ENCODE measurements around the gene PEA15.

Gene PEA15, protein sequence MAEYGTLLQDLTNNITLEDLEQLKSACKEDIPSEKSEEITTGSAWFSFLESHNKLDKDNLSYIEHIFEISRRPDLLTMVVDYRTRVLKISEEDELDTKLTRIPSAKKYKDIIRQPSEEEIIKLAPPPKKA

DNA sequence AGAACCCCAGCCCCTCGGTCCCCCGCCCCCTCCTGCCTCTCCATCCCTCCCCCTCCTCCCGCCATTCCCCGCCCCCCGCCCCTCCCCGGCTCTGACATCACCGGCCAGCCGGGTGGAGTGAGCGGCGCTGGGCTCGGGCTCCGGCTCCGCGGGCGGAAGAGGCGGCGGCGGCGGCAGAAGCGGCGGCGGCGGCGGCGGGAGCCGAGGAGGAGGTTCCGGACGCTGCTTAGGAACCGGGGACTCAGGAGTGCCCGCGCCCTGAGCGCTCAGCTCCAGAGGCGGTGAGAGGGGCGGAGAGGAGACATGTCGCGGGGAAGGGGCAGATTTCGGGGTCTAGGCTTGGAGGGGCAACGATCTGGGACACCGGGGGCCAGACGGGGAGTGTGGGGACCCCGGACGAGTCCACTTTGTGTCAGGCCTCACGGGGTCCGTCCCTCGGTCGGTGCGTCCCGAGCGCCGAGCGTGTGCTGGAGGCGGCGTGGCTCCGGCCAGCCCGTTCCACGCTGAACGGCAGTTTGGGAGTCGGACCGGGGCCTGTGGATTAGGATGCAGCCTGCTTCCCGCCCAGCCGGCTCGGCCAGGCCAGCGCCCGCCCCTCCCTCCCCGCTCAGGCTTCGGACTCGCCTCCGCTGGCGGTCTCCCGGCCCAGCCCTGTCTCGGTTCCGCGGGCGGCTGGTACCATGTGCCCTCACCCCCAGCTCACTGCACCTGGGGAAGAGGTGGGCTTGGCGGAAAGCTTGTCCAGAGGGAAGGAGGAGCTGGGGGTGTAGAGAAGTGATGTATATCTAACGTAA is at the start of gene PEA15:
Gene PEA15 (plus strand): TSS at position 143 of the 794 bp plus-strand sequence. CDS start 6,161 bp downstream, outside the sequence.
- DNase-seq = no peak

DNA sequence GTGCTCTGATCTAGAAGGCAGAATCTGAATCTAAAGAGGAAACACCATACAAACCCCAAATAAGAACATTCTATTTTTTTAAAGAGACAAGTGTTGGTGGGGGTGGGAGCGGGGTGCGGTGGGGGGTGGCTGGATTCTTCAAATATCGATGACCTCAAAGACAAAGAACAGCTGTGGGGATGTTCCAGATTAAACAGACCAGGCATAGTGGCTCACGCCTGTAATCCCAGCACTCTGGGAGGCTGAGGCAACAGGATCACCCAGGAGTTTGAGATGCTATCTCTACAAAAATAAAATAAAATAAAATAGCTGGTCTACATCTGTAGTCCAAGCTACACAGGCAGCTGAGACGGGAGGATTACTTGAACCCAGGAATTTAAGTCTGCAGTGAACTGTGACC is 48.8 kb upstream of the PEA15 start:
- DNase-seq = no peak

GRCh38 chr1:160157174-160157573 is 48.0 kb upstream of the PEA15 start:
- DNase-seq = no peak

DNA sequence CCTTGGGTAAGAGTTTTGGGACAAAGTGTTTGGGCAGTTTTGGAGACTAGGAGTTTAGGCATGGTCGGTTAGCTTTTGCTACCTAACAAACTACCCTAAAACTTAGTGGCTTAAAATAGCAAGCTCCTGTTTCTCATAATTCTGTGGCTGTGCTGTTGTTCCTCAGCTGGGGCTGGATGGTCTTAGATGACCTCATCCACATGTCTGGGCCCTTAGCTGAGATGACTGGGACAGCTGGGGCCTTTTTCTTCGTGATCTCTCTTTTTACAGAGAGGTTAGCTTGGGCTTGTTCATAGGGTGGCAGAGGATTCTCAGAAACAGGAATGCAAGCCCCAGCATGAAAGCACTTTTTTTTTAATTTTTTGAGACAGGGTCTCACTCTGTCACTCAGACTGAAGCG is 47.2 kb upstream of the PEA15 start:
- DNase-seq = no peak

- no peak for DNase-seq
Observed at GRCh38 chr1:160158534-160158933, 46.6 kb upstream of the PEA15 start.

GRCh38 chr1:160159846-160160245 is 45.3 kb upstream of the PEA15 start:
- DNase-seq = no peak

- no peak for DNase-seq
Observed at GRCh38 chr1:160161965-160162705, 43.0 kb upstream of the PEA15 start.

- DNase-seq = no peak
Observed at GRCh38 chr1:160162931-160163330, 42.3 kb upstream of the PEA15 start.

GRCh38 chr1:160163615-160164014 is 41.6 kb upstream of the PEA15 start:
- DNase-seq = no peak

DNA sequence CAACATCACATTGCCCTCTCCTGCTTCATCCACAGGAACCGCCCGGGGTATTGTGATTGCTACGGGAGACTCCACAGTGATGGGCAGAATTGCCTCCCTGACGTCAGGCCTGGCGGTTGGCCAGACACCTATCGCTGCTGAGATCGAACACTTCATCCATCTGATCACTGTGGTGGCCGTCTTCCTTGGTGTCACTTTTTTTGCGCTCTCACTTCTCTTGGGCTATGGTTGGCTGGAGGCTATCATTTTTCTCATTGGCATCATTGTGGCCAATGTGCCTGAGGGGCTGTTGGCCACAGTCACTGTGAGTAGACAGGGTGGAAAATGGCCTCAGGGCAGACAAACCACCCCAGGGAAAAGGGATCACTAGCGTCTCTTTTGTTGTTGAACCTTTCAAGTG is 41.1 kb upstream of the PEA15 start:
- no peak for DNase-seq

- DNase-seq = no peak
Observed at GRCh38 chr1:160166166-160166868, 38.9 kb upstream of the PEA15 start.

GRCh38 chr1:160167056-160167455 is 38.1 kb upstream of the PEA15 start:
- DNase-seq = no peak

GRCh38 chr1:160167580-160167979 is 37.6 kb upstream of the PEA15 start:
- DNase-seq = no peak

GRCh38 chr1:160168016-160168415 is 37.2 kb upstream of the PEA15 start:
- no peak for DNase-seq

DNA sequence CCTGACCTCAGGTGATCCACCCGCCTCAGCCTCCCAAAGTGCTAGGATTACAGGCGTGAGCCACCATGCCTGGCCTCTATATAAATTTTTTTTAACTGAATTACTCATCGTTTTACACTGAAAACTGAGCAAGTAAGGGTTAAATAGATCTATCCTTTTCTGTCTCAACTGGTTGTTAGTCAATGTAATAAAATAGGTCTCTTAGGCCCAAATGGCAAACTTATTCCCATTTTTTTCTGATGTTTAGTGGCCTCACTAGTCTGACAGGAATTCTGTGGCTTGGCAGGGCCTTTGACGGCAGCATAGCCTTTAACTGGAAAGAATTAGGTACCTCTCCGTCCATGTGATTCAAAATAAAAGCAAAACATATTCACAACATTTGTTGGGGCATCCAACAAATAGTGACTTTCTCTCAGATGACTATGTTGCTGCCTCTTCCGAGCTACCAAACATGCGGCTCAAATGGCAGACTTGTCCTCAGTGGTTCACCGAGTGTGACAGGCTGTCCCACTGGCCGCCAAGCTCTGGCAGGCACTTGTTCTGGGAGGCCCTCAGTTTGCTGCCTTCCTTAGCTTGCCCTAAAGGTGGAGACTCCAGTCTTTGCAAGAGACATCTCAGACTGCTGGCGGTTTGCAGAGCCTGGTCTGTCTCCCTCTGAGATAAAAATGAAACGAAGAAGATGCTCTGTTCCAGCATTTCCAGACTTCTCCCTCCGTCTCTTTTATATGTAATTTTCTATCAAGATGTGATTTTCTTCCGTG is 36.4 kb upstream of the PEA15 start:
- DNase-seq = peak; percentile 8 to 40

DNA sequence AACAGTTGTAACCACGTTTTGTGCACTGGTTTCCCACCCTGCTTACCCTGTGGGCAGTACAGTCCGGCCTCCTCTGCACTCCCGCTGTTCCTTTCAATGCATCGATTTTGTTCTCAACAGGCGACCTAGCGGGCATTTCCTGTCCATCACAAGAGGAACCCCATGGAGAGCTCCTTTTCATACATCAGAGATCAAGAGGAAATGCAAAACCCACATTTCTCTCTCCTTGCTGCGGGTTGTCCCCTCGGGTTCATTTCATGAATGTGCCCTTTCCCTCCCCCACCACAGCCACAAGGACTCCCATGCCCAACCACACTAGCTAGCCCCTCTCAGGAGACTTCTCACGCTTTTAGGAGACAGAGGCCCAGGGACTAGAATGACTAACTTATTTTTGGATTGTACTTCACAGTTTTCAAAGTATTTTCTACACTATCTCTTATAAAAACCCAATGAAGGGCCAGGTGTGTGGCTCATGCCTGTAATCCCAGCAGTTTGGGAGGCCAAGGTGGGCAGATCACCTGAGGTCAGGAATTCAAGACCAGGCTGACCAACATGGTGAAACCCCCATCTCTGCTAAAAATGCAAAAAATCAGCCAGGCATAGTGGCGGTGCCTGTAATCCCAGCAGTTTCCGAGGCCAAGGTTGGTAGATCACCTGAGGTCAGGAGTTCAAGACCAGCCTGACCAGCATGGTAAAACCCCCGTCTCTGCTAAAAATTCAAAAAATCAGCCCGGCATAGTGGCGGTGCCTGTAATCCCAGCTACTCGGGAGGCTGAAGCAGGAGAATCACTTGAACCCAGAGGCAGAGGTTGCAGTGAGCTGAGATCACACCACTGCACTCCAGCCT is 35.4 kb upstream of the PEA15 start:
- no peak for DNase-seq

- DNase-seq = no peak
Observed at GRCh38 chr1:160171354-160171753, 33.8 kb upstream of the PEA15 start.

DNA sequence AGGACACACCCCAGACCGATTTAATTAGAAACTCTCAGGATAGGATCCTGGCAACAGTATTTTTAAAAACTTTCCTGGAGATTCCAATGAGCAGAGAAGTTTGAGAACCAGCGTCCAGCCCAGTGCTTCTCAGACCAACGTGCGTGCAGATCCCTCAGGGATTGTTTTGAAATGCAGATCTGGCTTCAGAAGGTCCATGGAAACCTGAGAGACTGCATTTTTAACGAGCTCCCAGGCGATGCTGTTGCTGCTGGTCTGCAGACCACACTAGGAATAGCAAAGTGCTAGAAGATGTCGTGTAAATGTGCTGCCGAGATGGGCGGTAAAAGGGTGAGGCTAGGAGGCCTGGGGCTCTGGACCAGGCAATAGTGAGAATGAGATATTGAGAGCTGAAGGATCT is 33.2 kb upstream of the PEA15 start:
- DNase-seq = no peak

DNA sequence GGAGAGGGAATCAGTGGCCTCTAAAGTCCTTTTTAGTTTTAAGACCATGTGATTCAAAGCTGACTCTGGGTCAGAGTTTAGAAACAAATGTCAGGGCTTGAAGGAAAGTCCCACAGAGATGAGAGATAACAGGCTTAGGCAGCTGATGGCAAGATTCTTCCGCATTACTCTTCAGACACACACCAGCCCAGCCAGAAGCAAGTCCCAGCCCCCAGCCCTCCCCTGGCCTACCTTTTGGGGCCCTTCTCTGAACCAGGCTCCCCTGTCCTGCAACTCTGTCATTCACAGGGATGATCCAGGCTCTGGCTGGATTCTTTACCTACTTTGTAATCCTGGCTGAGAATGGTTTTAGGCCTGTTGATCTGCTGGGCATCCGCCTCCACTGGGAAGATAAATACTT is 28.0 kb upstream of the PEA15 start:
- no peak for DNase-seq

DNA sequence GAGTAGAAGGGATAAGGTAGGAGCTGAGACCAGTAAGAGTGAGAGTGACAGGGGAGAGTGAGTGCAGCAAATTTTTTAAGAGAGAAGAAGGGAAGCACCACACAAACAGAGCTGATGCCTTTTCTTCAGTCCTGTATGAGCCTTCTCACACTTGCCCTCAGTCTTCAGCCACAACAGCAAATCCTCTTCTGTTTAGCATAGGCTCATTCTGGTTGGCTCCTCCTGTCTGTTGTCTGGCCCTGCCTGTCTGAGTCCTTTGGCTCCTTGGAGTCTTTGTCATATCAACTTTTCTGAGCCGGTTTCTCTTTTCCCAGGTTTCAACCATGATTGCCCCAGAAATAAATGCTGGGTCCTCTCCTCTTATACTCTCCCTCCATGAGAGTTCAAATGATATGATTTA is 27.5 kb upstream of the PEA15 start:
- no peak for DNase-seq

DNA sequence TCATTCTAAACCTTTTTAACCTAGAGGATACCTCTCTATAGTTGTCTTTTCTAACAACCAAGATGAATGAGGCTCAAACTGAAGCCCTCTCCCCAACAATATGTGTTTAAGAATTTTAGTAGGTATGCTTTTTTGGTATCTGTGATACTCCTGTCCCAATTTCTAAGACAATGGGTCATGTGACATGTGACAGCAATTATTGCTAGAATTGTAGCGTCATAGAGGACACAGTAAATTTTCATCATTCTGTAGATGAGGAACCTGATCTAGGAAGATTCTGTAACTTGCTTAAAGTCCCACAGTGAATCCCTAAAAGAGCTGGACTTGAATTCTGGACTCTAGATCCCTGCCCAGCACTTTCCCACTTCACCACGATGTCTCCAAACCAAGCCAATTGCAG is 26.5 kb upstream of the PEA15 start:
- DNase-seq = no peak

- no peak for DNase-seq
Observed at GRCh38 chr1:160179336-160179735, 25.8 kb upstream of the PEA15 start.
